HG02970 (cell line): ENCODE measurements around the gene MSI2.

Experiments
- ATAC-seq: cut with Tn5 transposase; IDR thresholded peaks from one replicate; pipeline ENCODE4 v1.9.1; 2021; ENCODE audit warnings: mild to moderate bottlenecking, moderate library complexity, moderate number of reproducible peaks; ENCODE audit not compliant: unreplicated experiment, low FRiP score

MSI2 gene

DNA sequence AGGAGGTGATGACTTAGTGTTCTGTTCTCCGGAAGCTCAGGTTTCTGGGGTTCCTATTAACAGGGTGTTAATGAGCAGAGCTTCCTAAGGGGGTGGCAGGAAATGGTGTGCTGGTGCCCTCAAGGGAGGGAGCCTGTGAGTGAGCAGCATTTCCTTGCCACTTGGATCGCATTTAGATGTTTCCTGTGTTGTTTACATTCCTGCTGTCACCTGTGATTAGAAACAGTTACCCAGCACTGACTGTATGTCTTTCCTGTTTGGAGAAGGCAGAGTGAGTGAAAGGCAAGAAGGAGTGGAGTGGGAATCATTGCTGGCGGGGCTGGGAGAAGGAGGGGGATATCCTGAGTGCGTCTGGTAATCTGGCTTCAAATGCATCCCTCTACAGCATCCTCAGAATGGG is 274.2 kb downstream of the MSI2 start:
- no peak for ATAC-seq

DNA sequence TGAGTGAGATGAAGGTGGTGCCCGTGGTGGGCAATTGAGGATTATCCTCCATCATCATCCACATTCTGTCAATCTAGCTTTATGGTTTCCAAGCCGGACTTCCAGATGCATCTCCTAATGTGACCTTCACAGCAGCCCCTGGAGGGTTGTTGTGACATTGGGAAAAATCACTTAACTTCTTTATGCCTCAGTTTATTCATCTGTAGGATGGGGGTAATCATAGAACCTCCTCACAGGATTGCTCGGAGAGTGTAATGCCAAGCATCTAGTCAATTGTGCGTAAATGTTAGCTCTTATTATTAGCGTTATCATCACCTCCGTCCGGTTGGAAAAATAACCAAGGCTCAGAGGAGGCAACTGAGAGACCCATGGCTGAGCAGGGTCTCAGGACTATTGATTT is 274.8 kb downstream of the MSI2 start:
- no peak for ATAC-seq

DNA sequence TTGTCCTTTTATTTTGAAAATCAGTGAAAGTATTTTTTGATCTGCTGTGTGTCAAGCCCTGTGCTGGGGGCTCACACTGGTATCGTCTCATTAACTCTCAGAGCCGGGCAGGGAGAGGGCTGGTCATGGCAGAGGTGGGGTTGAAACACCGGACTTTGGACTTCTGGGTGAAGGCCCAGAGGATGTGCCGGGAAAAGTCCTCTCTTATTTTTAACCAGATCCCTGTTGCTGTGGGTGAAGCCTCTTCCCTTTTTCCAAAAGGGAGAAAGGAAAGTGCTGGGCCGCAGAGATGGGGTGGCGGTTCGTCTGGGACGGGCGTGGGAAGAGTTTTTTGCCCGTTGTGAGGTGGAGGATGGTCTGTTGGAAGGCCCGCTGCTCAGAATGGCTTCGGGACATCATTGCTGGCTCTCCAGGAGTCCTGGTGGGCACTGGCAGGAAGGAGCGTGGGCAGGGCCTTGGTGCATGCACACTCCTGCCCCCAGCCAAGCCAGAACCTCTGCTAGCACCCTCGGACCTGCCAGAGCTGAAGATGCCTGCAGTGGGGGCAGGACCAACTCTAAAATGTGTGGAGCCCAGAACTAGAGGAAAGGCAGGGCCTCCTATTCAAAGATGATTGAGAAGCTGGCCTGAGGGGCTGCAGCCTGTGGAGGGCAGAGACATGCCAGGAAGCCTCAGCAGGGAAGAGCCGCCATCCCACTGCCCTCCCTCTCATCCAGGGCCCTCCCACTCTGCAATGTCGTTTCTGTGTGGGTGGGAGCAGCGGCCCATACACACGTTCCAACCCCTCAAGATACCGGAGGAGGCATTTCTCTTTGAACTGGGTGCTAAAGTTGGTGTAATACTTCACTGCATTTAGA is 275.6 kb downstream of the MSI2 start:
- no peak for ATAC-seq

GRCh38 chr17:57532556-57532955 is 276.2 kb downstream of the MSI2 start:
- no peak for ATAC-seq

DNA sequence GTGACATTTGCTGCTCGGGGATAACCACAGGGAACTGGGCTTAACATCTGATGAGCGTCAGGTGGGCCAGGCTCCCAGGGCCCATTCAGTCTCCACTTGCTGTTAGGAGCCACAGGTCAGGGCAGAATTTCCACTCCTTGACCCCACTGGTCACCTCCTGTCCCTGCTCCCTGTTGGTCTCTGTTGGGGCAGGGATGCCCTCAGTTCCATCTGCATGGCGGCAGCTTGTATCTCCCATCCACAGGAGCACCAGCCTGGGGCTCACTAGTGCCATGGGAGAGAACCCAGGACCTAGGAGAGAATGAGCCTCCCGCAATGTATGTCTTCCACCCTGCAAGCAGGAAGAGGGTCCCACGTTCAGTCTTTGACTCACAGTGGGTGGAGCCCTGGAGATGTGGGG is 276.6 kb downstream of the MSI2 start:
- ATAC-seq: no peak

DNA sequence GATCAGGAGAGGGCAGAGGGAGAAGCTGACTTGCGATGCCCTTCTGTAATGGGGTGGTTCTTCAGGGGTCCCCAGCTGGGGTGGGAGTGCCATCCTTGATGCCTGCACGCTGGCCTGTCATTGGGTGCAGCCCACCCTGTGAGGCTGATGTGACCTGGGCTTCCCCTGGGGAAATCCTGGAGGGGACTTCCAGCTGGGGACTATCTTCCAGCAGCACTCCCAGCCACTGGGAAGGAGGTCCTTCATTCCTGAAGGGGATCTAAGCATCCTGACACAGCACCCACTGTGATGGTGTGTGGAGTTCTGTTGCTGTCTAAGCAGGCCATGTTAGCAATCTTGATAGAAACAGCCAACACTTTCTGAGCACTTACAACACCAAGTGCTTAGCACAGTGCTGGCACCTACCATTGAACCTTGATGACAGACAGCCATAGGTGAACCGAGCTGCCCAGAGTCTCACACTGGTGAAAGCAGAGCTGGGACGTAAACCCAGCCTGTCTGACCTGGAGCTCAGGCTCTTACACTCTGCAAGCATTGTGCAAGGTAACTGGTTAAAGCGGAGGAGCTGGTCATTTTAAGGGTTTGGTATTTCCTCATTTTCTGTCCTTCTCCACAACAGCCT is 277.5 kb downstream of the MSI2 start:
- ATAC-seq: no peak

DNA sequence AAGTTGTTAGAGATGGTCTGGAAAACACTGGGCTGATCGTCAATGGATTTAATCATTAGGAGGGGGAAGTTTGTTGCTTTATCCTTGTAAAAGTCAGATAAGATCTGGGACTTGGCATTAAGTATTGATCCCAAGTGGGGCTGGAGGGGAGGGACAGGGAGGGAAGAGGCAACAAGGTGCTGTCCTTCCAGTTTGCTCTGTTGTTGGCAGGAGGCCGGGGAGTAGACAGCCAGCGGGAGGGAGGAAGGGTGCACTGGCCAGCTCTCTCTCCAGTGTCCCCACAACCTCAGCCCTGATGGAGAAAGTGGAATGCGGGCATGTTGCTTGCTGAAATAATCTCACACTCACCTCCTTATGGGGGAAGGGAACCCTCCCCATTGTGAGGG is 278.5 kb downstream of the MSI2 start:
- no peak for ATAC-seq

- no peak for ATAC-seq
These were observed 279.1 kb downstream of the MSI2 start for GRCh38 chr17:57535249-57535966.

- ATAC-seq: no peak
These were observed 280.0 kb downstream of the MSI2 start for GRCh38 chr17:57536289-57536688.

DNA sequence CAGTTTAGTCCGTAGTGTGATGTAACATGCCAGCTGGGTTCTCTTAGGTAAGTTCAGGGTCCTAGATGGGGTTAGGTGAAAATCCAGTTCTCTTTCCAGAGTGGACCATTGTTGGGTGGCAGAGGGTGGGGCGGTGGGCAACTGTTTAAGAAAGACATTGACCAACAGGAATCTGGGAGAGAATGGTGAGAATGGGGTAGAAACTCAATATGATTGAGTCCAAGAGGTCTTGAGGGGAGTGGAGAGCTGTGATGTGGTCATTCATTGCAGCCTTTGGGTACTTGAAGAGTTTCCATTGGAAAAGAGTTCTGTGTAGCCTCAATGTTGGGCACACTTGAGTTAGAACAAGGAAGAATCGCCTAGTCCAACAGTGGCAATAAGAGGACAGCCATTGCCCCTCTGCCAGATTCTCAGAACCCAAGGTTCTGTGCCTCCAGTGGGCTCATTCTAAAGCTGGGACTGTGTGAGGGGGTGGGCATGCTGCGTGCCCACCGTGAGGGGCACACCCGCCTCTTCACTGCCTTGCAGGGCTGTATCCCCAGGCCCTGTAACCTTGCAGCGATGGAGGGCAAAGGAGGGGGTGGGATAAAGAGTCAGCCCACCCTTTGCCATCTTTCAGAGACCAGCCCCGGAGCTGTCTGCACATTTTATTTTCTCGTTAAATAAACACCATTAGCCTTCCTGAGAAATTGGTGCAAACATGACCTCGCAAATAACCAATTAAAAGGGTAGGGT is 280.6 kb downstream of the MSI2 start:
- no peak for ATAC-seq

- ATAC-seq: no peak
These were observed 281.4 kb downstream of the MSI2 start for GRCh38 chr17:57537524-57538410.

- ATAC-seq: no peak
These were observed 282.6 kb downstream of the MSI2 start for GRCh38 chr17:57538736-57539456.

- ATAC-seq: no peak
These were observed 283.4 kb downstream of the MSI2 start for GRCh38 chr17:57539529-57540301.

DNA sequence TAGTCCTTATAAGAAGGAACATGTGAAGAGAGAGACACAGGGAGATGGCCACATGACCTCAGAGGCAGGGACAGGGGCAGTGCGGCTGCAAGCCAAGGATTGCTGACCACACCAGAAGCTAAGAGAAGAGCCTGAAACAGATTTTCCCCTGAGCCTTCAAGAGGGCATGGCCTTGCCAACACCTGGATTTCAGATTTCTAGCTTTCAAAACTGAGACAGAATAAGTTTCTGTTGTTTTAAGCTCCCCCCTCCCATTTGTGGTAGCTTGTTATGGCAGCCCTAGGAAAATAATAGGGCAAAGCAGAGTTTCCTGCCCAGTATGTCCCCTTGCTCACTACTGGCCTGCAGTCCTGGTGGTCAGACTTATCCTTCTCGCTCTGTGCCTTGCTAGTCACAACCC is 284.3 kb downstream of the MSI2 start:
- ATAC-seq: no peak

DNA sequence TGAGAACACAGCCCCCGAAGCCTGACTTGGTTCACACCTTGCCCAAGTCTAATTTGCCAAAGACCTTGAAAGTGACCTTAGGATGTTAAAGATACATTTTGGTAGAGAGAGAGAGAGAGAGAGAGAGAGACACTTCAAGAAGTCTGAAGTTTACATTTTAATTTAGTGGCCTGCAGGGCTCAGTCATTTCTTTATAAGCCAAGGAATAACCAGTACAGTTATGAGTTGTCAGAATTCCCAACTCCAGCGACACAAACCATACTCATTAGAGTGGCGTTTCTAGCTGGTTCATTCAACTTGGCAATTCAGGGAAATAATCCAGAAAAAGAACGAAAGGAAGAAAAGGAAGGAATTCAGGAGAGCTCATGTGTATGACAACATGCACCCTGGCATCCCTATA is 284.7 kb downstream of the MSI2 start:
- no peak for ATAC-seq

- ATAC-seq: no peak
These were observed 285.4 kb downstream of the MSI2 start for GRCh38 chr17:57541472-57542394.

DNA sequence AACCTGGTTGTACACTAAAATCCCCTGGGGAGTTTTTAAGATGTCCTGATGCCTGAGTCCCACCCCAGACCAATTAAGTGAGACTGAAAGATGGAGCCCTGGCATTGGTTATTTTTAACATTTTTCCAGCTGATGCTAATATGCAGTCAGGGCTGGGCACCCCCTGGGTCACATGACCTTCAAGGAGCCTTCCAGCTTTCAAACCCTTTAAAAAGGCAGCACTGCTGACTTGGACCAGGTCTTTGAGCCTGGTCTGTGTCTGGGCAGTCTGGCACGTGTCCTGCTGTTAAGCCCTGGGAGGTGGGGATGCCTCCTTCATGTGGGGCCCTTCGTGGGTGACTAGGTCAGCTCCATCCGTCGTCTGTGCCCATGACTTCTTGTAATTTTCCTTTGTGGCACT is 286.2 kb downstream of the MSI2 start:
- ATAC-seq: no peak
